B cell (primary cell): ENCODE results near the gene NECAP2.

ENCODE experiments used
- CTCF ChIP-seq: fragments of 200-600 bp; IDR thresholded peaks from one replicate; pipeline ENCODE4 v1.8.0; 2022; ENCODE audit warnings: antibody characterized with exemption, mild to moderate bottlenecking
- EZH2 ChIP-seq: IDR thresholded peaks from 2 replicates; pipeline ENCODE4 v1.6.1; 2012; ENCODE audit warnings: borderline replicate concordance, low read depth, mild to moderate bottlenecking, moderate library complexity, low read length; ENCODE audit not compliant: insufficient read depth, poor library complexity, severe bottlenecking

DNA sequence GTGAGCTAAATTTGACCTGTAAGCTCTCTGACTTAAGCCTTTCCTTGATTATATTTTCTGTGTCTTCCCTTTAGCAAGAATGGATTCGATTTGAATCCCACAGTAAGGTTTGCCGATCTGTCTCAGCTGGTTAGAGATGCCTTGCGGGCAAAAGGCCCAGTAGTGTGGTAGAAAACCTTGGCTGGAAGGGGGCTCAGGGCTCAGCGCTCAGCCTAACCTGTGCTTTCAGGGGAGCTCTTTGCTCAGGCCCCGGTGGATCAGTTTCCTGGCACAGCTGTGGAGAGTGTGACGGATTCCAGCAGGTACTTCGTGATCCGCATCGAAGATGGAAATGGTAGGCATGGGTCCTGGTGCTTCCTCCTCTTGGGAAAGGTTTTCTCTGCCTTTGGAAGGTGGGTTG is 7.1 kb downstream of the NECAP2 start:
- TF ChIP-seq EZH2, result no peak
- TF ChIP-seq CTCF, result no peak
